VCaP (cell line): ENCODE measurements around the gene NMT1.

Experiments used
- H3K27ac ChIP-seq: fragments of 450-650 bp; 2 replicates; pipeline ENCODE4 v1.5.1; 2017
- TF ChIP-seq, protein P1 (sequence below): fragments of 450-650 bp; conservative IDR thresholded peaks from 2 replicates; pipeline ENCODE4 v1.5.1; 2017; ENCODE audit warnings: mild to moderate bottlenecking, moderate library complexity

NMT1 gene

DNA sequence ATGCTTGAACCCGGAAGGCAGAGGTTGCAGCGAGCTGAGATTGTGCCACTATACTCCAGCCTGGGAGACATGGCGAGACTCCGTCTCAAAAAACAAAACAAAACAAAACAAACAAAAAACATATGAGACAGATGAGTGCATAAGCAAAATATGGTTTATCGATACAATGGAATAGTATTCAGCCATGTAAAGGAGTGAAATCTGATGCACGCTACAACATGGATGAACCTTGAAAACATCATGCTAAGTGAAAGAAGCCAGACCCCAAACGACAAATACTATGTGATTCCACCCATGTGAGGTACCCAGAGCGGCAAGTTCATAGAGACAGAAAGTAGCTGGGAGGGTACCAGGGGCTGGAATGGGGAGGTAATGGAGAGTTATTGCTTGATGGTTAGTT, 64.4 kb downstream of the NMT1 start:
- TF ChIP-seq, protein P1, sequence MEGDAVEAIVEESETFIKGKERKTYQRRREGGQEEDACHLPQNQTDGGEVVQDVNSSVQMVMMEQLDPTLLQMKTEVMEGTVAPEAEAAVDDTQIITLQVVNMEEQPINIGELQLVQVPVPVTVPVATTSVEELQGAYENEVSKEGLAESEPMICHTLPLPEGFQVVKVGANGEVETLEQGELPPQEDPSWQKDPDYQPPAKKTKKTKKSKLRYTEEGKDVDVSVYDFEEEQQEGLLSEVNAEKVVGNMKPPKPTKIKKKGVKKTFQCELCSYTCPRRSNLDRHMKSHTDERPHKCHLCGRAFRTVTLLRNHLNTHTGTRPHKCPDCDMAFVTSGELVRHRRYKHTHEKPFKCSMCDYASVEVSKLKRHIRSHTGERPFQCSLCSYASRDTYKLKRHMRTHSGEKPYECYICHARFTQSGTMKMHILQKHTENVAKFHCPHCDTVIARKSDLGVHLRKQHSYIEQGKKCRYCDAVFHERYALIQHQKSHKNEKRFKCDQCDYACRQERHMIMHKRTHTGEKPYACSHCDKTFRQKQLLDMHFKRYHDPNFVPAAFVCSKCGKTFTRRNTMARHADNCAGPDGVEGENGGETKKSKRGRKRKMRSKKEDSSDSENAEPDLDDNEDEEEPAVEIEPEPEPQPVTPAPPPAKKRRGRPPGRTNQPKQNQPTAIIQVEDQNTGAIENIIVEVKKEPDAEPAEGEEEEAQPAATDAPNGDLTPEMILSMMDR, result no peak
- no peak overlapping the region for H3K27ac ChIP-seq

DNA sequence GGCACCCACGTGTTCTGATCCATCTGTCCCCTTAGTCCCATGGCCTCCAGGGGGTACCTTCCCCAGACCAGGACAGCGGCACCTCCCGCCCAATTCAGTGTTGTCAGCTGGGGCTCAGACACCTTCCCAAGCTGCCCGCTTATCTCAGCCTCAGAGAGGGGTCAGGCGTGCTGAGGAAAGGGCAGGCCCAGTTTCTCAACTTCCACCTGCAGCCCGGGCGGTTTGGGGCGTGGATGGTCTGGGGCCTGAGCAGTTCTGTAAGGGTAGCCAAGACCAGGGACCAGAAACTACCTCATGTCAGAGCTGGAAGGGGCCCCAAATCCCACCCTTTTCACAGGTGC, 66.1 kb downstream of the NMT1 start:
- TF ChIP-seq, protein P1, result no peak
- H3K27ac ChIP-seq, result no peak overlapping the region

DNA sequence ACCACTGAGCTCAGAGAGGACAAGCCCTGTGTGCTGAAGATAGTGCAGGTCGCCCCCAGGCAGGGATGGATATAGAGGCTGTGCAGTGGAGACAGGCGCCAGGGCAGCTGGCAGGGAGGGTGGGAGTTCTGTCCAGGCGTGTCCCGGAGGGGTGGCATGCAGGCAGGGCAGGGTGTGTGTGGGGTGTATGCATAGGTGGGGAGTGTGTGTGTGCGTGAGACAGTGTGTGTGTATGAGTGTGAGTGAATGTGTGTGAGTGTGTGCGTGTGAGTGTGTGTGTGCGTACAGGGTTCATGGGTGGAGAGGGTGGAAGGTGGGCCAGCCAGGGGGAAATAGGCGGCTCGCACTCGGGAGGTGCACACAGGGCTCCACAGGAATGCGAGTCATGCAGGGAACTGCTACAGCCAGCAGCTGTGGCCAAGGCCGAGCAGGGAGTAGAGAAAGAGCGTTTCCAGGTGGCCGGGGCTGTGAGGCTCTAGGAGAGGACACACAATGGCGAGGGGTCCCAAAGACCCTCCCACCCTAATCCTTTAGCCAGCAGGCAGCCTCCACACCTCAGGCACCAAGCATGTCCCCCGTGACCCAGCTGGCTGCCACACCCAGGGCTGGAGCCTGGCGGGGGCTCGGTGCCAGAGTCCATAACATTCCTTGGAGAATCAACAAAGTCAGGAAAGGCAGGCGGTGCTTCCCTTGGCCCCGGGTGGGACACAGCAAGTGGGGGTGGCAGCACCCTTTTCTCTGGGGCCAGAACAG, 66.6 kb downstream of the NMT1 start:
- TF ChIP-seq, protein P1, result no peak
- H3K27ac ChIP-seq, result no peak overlapping the region

DNA sequence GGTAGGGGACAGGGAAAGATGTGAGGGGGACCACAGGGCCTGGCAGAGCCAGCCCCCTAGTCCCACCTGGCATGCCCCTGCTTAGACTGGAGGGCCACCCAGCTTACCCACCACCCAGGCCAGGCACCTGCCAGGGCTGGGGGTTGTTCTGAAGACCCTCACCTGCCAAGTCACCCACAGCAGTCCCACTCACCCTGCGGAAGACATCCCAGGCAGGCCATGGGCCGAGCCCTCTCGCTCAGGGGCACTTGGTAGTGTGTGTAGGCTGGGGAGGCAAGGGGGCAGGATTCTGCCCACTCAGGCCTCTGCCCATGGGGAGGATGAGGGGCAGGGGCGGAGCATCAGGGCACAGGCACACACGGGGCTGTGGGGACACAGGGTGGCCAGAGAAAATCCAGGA, 67.2 kb downstream of the NMT1 start:
- no peak overlapping the region for H3K27ac ChIP-seq
- TF ChIP-seq, protein P1, result no peak

DNA sequence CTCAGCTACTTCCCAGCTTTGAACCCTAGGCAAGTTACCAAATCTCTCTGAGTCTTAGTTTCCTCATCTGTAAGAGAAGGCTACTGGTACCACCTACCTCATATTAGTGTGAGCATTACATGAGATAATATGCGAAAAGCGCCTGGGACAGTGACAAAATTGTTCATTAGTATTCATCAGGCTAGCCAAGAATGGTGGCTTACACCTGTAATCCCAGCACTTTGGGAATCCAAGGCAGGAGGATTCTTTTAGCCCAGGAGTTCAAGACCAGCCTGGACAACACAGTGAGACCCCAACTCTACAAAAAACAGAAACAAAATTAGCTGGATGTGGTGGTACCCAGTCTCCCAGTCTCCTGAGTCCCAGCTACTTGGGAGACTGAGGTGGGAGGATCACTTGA, 67.9 kb downstream of the NMT1 start:
- TF ChIP-seq, protein P1, result no peak
- no peak overlapping the region for H3K27ac ChIP-seq

DNA sequence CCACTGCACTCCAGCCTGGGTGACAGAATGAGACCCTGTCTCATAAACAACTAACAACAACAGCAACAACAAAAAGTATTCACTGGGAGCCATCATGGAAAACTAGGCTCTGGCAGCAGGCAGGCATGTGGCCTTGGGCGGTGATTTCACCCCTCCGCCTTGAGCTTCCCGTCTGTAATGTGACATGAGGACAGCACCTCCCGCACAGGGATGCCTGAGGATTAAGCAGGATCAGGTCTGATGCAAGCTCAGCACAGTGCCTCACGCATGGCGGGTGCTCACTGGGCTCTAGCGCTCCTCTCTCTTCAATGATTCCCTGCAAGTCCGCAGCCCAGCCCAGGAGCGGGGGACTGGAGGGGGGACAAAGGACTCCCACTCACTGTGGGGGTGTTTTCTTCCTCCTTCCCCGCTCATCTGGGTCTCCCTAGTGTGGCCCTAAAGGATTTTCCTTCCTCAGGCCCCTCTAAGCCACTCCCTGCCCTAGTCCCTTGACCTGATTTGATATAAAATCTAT, 68.4 kb downstream of the NMT1 start:
- TF ChIP-seq, protein P1, result no peak
- H3K27ac ChIP-seq, result no peak overlapping the region

DNA sequence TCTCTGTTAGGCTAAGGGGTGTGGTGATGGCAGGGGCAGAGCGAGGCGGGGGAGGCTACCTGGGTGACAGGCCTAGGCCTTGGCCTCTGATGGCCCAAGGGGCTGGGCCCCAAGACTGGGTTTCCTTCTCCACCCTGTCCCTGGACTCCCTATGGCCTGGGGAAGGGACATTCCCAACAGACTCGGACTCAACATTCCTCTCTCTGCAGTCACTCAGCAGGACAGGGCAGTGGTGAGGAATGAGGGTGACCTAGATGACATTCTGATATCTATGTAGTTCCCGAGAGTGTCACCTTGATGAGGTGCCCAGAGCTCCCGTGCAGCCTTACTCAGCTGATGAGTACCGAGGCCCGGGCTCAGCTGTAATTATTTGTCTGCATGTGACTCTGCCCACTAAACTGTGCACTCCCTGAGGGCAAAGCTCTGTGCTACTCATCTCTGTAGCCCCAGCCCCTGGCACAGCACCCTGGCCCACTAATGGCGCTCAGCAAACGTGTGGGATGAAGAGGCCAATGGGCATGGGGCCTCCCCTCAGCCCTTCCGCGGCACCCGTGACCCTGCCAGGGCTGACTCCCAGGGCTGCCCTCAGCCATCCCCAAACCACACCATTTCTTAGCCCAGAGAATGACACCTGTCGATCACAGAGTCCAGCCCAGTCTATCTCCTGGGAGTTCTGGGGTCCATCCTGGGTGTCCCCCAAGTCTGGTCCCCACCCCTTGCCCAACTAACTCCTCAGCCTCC, 69.0 kb downstream of the NMT1 start:
- TF ChIP-seq, protein P1, result no peak
- H3K27ac ChIP-seq, result no peak overlapping the region
